ENCODE measurements around the gene ROMO1. TPM values are rescaled to one million over a fixed set of nuclear protein-coding genes. Genes with fewer than 3 reads are reported as not detected.
"Not testable (repeated sequence)": the region's sequence is repeated elsewhere in the genome, so short reads cannot be mapped to it uniquely, and the experiment has no call there.

ROMO1 gene
- total RNA-seq, 1 donor from 2014 or later, result 158 TPM

DNA sequence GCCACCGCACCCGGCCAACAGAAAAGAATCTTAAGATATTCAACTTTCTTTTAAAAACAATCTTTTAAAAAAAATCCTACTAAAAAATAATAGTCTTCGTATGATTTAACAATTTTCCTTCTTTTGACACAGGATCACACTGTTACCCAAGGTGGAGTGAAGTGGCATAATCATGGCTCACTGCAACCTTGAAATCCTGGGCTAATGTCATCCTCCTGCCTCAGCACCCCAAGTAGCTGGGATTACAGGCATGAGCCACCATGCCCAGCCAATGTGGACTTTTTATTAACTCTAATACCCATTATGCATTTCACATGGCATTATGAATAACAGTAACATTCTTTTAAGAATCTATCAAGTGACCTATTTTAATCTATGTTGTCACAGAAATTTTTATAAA lies 22.0 kb downstream of the ROMO1 start:
- Mint-ChIP-seq H3K27me3 (ENCODE audit: low read depth) (no peaks in the 10 kb centered on the region), H3K9me3 (no peaks in the 10 kb centered on the region), H3K27ac (ENCODE audit: unreplicated experiment) (no peak overlapping the region), H3K36me3 (ENCODE audit: low read depth) (peaks cover 26% of the 10 kb centered on the region), H3K4me1 (no peaks in the 10 kb centered on the region), H3K4me3 (no peak overlapping the region)
- DNase-seq (ENCODE audit: low read depth, low spot score), result no peak
- TF ChIP-seq, protein P1, sequence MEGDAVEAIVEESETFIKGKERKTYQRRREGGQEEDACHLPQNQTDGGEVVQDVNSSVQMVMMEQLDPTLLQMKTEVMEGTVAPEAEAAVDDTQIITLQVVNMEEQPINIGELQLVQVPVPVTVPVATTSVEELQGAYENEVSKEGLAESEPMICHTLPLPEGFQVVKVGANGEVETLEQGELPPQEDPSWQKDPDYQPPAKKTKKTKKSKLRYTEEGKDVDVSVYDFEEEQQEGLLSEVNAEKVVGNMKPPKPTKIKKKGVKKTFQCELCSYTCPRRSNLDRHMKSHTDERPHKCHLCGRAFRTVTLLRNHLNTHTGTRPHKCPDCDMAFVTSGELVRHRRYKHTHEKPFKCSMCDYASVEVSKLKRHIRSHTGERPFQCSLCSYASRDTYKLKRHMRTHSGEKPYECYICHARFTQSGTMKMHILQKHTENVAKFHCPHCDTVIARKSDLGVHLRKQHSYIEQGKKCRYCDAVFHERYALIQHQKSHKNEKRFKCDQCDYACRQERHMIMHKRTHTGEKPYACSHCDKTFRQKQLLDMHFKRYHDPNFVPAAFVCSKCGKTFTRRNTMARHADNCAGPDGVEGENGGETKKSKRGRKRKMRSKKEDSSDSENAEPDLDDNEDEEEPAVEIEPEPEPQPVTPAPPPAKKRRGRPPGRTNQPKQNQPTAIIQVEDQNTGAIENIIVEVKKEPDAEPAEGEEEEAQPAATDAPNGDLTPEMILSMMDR (conservative IDR thresholded peaks at IDR 0.05), result no peak

DNA sequence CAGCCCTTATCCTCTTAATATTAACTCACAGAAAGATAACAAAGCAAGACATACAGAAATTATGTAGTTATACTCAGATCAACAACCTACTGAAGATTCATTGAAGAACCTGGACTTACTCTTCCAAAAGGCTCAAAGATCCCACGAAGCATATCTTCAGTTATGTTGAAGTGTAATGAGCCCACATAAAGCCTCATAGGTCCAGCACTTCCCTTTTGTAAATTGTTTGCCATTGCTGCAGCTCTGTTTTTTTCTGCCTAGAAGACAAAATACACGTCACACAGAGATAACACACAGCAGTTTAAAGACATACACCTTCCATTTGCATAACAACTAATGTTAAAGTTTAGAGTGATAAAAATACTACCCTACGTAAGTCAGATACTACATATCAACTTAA lies 22.4 kb downstream of the ROMO1 start:
- no peak for DNase-seq (ENCODE audit: low read depth, low spot score)
- Mint-ChIP-seq H3K4me1 (no peaks in the 10 kb centered on the region), H3K27ac (ENCODE audit: unreplicated experiment) (no peak overlapping the region)

DNA sequence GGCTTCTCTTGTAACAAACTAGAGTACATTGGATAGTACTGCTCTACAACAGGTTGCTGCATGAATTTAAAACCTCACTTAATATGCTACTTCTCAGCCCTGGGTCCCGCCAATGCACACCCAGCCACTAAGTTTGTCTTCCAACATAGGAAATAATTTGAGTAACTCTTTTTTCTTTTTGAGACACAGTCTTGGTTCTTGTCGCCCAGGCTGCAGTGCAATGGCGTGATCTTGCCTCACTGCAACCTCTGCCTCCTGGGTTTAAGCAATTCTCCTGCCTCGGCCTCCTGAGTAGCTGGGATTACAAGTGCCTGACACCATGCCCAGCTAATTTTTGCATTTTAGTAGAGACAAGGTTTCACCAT lies 24.1 kb downstream of the ROMO1 start:
- H3K4me3 Mint-ChIP-seq; H3K4me1 Mint-ChIP-seq; H3K27ac Mint-ChIP-seq (ENCODE audit: unreplicated experiment); DNase-seq (ENCODE audit: low read depth, low spot score); H3K27me3 Mint-ChIP-seq (ENCODE audit: low read depth); H3K9me3 Mint-ChIP-seq: not testable (repeated sequence)
- peaks cover 28% of the 10 kb centered on the region for H3K36me3 Mint-ChIP-seq (ENCODE audit: low read depth)

More for the DNA sequence above, 22.4 kb downstream of the ROMO1 start:
- Mint-ChIP-seq H3K4me3 (no peak overlapping the region), H3K27me3 (ENCODE audit: low read depth) (no peaks in the 10 kb centered on the region), H3K36me3 (ENCODE audit: low read depth) (peaks cover 28% of the 10 kb centered on the region), H3K9me3 (no peaks in the 10 kb centered on the region)
- TF ChIP-seq, protein P1 (conservative IDR thresholded peaks at IDR 0.05), result no peak

DNA sequence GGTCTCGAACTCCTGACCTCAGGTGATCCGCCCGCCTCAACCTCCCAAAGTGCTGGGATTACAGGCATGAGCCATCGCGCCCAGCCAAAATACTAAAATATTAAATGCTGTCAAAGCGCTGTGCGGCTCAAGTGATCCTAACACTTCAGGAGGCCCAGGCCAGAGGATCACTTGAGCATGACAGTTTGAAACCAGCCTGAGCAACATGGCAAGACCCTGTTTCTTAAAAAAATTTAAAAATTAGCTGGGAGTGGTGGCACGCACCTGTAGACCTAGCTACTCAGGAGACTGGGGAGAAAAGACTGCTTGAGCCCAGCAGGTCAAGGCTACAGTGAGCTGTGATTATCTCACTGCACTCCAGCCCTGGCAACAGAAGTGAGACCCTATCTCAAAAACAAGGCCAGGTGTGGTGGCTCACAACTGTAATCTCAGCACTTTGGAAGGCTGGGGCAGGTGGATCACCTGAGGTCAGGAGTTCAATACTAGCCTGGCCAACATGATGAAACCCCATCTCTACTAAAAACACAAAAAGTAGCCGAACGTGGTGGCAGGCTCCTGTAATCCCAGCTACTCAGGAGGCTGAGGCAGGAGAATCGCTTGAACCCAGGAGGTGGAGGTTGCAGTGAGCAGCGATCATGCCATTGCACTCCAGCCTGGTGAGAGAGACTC lies 24.6 kb downstream of the ROMO1 start:
- H3K4me1 Mint-ChIP-seq; H3K4me3 Mint-ChIP-seq; H3K27me3 Mint-ChIP-seq (ENCODE audit: low read depth); H3K27ac Mint-ChIP-seq (ENCODE audit: unreplicated experiment); DNase-seq (ENCODE audit: low read depth, low spot score); H3K9me3 Mint-ChIP-seq: not testable (repeated sequence)
- peaks cover 28% of the 10 kb centered on the region for H3K36me3 Mint-ChIP-seq (ENCODE audit: low read depth)

DNA sequence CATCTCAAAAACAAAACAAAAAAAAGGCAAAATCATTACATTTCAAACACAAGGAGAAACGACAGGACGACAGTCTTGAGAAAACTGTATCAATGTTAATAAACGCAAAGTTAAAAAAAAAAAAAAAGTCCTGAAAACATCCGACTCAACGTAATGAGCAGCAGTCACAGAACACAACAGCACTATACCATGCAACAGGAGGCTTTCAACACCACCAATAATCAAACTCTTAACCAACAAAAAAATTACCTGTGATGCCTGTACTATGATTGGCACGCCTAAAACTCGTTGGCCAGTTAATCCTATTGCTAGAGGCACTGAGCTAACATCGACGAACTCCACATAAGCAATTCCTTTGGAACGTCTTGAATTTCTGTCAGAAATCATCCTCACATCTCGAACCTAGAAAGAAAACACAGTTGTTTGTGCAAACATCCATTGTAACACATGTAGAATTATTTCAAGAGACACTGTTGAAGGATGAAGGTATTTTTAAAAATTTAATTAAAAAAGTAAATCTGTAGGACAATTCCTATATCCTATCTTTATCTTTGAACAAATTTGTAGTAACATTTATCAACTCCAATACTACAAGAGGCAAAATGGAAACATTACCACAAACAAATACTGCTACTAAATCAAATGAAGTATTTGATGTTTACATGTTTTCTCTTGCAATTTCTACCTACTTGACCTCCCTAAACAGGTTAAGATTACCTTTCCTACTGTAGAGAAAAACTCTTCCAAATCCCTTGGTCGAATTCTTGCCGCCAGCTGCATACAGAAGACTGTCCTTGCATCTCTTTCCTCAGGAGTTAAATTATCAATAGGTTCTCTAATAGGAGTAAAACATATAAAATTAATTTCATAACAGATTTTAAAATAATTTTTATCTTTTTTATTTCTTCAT lies 25.4 kb downstream of the ROMO1 start:
- H3K9me3 Mint-ChIP-seq, result no peaks in the 10 kb centered on the region
- TF ChIP-seq, protein P1 (conservative IDR thresholded peaks at IDR 0.05), result no peak
- H3K36me3 Mint-ChIP-seq (ENCODE audit: low read depth), result peaks cover 29% of the 10 kb centered on the region
- H3K27ac Mint-ChIP-seq (ENCODE audit: unreplicated experiment), result no peak overlapping the region
- no peaks in the 10 kb centered on the region for H3K4me1 Mint-ChIP-seq
- DNase-seq (ENCODE audit: low read depth, low spot score), result no peak
- H3K4me3 Mint-ChIP-seq, result no peak overlapping the region
- H3K27me3 Mint-ChIP-seq (ENCODE audit: low read depth), result no peaks in the 10 kb centered on the region

DNA sequence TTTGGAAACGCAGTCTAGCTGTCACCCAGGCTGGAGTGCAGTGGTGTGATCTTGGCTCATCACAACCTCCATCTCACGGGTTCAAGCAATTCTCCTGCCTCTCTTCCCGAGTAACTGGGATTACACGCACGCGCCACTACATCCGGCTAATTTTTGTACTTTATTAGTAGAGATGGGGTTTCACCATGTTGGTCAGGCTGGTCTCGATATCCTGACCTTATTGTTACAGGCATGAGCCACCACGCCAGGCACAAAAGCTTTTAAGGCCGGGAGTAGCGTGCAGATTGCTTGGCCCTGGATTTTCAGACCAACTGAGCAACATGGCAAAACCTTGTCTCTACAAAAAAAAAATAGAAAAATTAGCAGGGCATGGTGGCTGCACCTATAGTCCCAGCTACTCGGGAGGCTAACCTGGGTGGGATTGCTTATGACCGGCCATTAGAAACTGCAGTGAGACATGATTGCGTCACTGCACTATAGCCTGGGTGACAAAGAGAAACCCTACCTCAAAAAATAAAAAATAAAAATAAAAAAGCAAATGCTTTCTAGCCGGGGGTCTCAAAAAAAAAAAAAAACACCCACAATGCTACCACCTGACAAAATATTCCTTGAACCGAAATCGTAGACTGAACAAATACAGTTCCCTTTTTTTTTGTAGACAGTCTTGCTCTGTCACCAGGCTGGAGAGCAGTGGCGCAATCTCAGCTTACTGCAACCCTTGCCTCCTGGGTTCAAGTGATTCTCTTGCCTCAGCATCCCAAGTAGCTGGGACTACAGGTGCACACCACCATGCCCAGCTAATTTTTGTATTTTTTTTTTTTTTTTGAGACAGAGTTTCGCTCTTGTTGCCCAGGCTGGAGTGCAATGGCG lies 27.9 kb downstream of the ROMO1 start:
- Mint-ChIP-seq H3K4me3 (no peak overlapping the region), H3K9me3 (no peaks in the 10 kb centered on the region), H3K27ac (ENCODE audit: unreplicated experiment) (no peak overlapping the region)

More for the DNA sequence above, 27.9 kb downstream of the ROMO1 start:
- H3K4me1 Mint-ChIP-seq, result peaks cover 5% of the 10 kb centered on the region
- TF ChIP-seq, protein P1 (conservative IDR thresholded peaks at IDR 0.05), result no peak
- no peaks in the 10 kb centered on the region for H3K27me3 Mint-ChIP-seq (ENCODE audit: low read depth)
- peaks cover 21% of the 10 kb centered on the region for H3K36me3 Mint-ChIP-seq (ENCODE audit: low read depth)
- no peak for DNase-seq (ENCODE audit: low read depth, low spot score)

All from neural crest cell (in vitro differentiated cells).